H9 (cell line): ENCODE measurements around the gene SAFB. TPM values are rescaled to one million over a fixed set of nuclear protein-coding genes. Genes with fewer than 3 reads are reported as not detected.

Experiments
- DNase-seq: peaks from one replicate; pipeline ENCODE4 v3.0.0-alpha.2; 2017
- H2AFZ ChIP-seq: one replicate; pipeline ENCODE4 v1.6.1; 2013; ENCODE audit warnings: mild to moderate bottlenecking, low read length, control low read depth, moderate library complexity
- H2AK5ac ChIP-seq: 2 replicates; pipeline ENCODE4 v1.6.1; 2013; ENCODE audit warnings: low read length, control low read depth, mixed read lengths; ENCODE audit not compliant: insufficient read length
- H2BK120ac ChIP-seq: one replicate; pipeline ENCODE4 v1.6.1; 2013; ENCODE audit warnings: low read depth, mild to moderate bottlenecking, low read length, control low read depth, inconsistent platforms; ENCODE audit not compliant: poor library complexity, severe bottlenecking
- H2BK12ac ChIP-seq: 2 replicates; pipeline ENCODE4 v1.6.1; 2013; ENCODE audit warnings: low read length, control low read depth, mixed read lengths, low read depth; ENCODE audit not compliant: insufficient read length
- H2BK15ac ChIP-seq: 2 replicates; pipeline ENCODE4 v1.6.1; 2013; ENCODE audit warnings: low read depth, low read length, control low read depth
- H2BK20ac ChIP-seq: one replicate; pipeline ENCODE4 v1.6.1; 2013; ENCODE audit warnings: low read depth, mild to moderate bottlenecking, low read length, control low read depth, inconsistent platforms; ENCODE audit not compliant: poor library complexity, severe bottlenecking
- H2BK5ac ChIP-seq: 2 replicates; pipeline ENCODE4 v1.6.1; 2013; ENCODE audit warnings: low read length, control low read depth, mixed read lengths; ENCODE audit not compliant: insufficient read length
- H3K14ac ChIP-seq: 2 replicates; pipeline ENCODE4 v1.6.1; 2013; ENCODE audit warnings: low read length, control low read depth; ENCODE audit not compliant: insufficient read depth
- H3K18ac ChIP-seq: 2 replicates; pipeline ENCODE4 v1.6.1; 2013; ENCODE audit warnings: low read depth, mild to moderate bottlenecking, mixed read lengths, low read length, control low read depth; ENCODE audit not compliant: insufficient read length
- H3K23ac ChIP-seq: 2 replicates; pipeline ENCODE4 v1.6.1; 2013; ENCODE audit warnings: low read length, control low read depth, mixed read lengths, low read depth; ENCODE audit not compliant: insufficient read length
- H3K23me2 ChIP-seq: 2 replicates; pipeline ENCODE4 v1.6.1; 2013; ENCODE audit warnings: low read depth, mild to moderate bottlenecking, mixed read lengths, low read length, control low read depth; ENCODE audit not compliant: insufficient read length, poor library complexity, severe bottlenecking
- H3K27ac ChIP-seq: 2 replicates; pipeline ENCODE4 v1.5.1; 2013; ENCODE audit warnings: low read length, control low read depth, mixed read lengths, low read depth; ENCODE audit not compliant: insufficient read length
- H3K27me3 ChIP-seq: 2 replicates; pipeline ENCODE4 v1.6.1; 2013; ENCODE audit warnings: low read length, control low read depth, inconsistent platforms; ENCODE audit not compliant: insufficient read depth
- H3K4ac ChIP-seq: 2 replicates; pipeline ENCODE4 v1.6.1; 2013; ENCODE audit warnings: low read depth, mild to moderate bottlenecking, control low read depth, inconsistent platforms, low read length, moderate library complexity
- H3K4me1 ChIP-seq: 2 replicates; pipeline ENCODE4 v1.6.1; 2013; ENCODE audit warnings: low read length, control low read depth, inconsistent platforms; ENCODE audit not compliant: insufficient read depth
- H3K4me2 ChIP-seq: 2 replicates; pipeline ENCODE4 v1.6.1; 2013; ENCODE audit warnings: low read length, control low read depth, mixed read lengths; ENCODE audit not compliant: insufficient read length, insufficient read depth
- H3K56ac ChIP-seq: 2 replicates; pipeline ENCODE4 v1.6.1; 2013; ENCODE audit warnings: low read depth, mild to moderate bottlenecking, mixed read lengths, low read length, control low read depth; ENCODE audit not compliant: insufficient read length
- H3K79me1 ChIP-seq: 2 replicates; pipeline ENCODE4 v1.6.1; 2013; ENCODE audit warnings: low read depth, mild to moderate bottlenecking, moderate library complexity, low read length, control low read depth, inconsistent platforms; ENCODE audit not compliant: insufficient read depth, poor library complexity, severe bottlenecking
- H3K79me2 ChIP-seq: 2 replicates; pipeline ENCODE4 v1.6.1; 2013; ENCODE audit warnings: low read length, control low read depth, inconsistent platforms; ENCODE audit not compliant: insufficient read depth
- H3K9ac ChIP-seq: 2 replicates; pipeline ENCODE4 v1.6.1; 2013; ENCODE audit warnings: low read length, control low read depth, mixed read lengths; ENCODE audit not compliant: insufficient read length; ENCODE audit errors: extremely low read depth
- H3K9me3 ChIP-seq: one replicate; pipeline ENCODE4 v1.6.1; 2013; ENCODE audit warnings: low read depth, low read length, inconsistent platforms; ENCODE audit not compliant: control insufficient read depth
- H3T11ph ChIP-seq: one replicate; pipeline ENCODE4 v1.6.1; 2013; ENCODE audit warnings: mild to moderate bottlenecking, low read length, control low read depth, inconsistent platforms
- H4K20me1 ChIP-seq: one replicate; pipeline ENCODE4 v1.6.1; 2013; ENCODE audit not compliant: control insufficient read depth, insufficient read length, insufficient read depth
- H4K5ac ChIP-seq: 2 replicates; pipeline ENCODE4 v1.6.1; 2013; ENCODE audit warnings: low read depth, mild to moderate bottlenecking, mixed read lengths, low read length, control low read depth; ENCODE audit not compliant: insufficient read length
- H4K8ac ChIP-seq: replicated peaks from 2 replicates; pipeline ENCODE4 v1.6.1; 2013; ENCODE audit warnings: low read length, control low read depth, mixed read lengths, low read depth; ENCODE audit not compliant: insufficient read length
- H4K91ac ChIP-seq: 2 replicates; pipeline ENCODE4 v1.6.1; 2013; ENCODE audit warnings: low read depth, mild to moderate bottlenecking, moderate library complexity, mixed read lengths, low read length, control low read depth; ENCODE audit not compliant: insufficient read length
- H3K27ac Mint-ChIP-seq, 3 experiments: 2 replicates in 2 of 3; 3 replicates in 1 of 3; pipeline ENCODE4 v1.8.0; 2020 to 2021; ENCODE audit warnings: mixed read lengths in 3 of 3, mild to moderate bottlenecking in 1 of 3, moderate library complexity in 1 of 3
- H3K27me3 Mint-ChIP-seq: 2 replicates; pipeline ENCODE4 v1.8.0; 2021; ENCODE audit warnings: low read depth, mild to moderate bottlenecking, moderate library complexity, mixed read lengths
- H3K36me3 Mint-ChIP-seq, 3 experiments: 2 replicates in 2 of 3; 3 replicates in 1 of 3; pipeline ENCODE4 v1.8.0; 2020 to 2021; ENCODE audit warnings: low read depth in 3 of 3, mixed read lengths in 3 of 3; ENCODE audit not compliant: insufficient read depth in 1 of 3
- H3K4me1 Mint-ChIP-seq, 2 experiments: 2 replicates each; pipeline ENCODE4 v1.8.0; 2020; ENCODE audit warnings: mixed read lengths in 2 of 2
- H3K4me3 Mint-ChIP-seq, 2 experiments: 2 replicates in 1 of 2; 3 replicates in 1 of 2; pipeline ENCODE4 v1.8.0; 2020 to 2021; ENCODE audit warnings: mild to moderate bottlenecking in 2 of 2, mixed read lengths in 2 of 2, moderate library complexity in 1 of 2
- H3K9me3 Mint-ChIP-seq, 2 experiments: 2 replicates in 1 of 2; 3 replicates in 1 of 2; pipeline ENCODE4 v1.8.0; 2020; ENCODE audit warnings: mild to moderate bottlenecking in 2 of 2, mixed read lengths in 2 of 2, moderate library complexity in 1 of 2
- WGBS: extraction: QIAGEN DNeasy Blood & Tissue Kit; methylation state at CpG from one replicate; pipeline ENCODE4 v1.1.7; 2013; ENCODE audit warnings: missing lambda C conversion rate, low lambda C conversion rate, mixed read lengths; ENCODE audit not compliant: insufficient read length; ENCODE audit errors: extremely low coverage; 5-methylcytosine and 5-hydroxymethylcytosine counted together
- total RNA-seq: library from RNA; stranded (reverse); gene quantifications from 2 replicates; pipeline ENCODE4 v1.2.1, GENCODE V29; 2021
- TF ChIP-seq, protein P1 (sequence below): fragments of 200-600 bp; sonication (generic); conservative IDR thresholded peaks from 3 replicates; pipeline ENCODE4 v1.8.0; 2021; ENCODE audit warnings: antibody characterized with exemption, mild to moderate bottlenecking

SAFB gene
- total RNA-seq, 1 experiment from 2014 or later, result 110 TPM

DNA sequence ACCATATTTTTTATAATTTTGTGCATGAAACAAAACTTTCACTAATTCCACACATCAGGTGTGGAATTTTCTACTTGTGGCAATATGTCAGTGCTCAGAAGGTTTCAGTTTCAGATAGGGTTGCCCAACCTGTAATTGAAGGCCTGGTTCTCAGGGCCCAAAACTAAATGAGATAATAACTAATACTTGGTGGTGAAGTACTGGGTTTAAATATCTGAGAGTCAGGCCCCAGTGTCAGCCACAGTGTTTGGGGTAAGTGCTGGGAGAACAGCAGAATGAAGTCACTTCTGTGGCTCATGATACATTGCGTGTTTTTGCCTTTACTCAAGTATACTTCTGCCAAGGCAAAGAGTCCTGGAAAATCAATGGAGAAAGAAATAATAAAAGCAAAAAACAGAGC lies 5.6 kb downstream of the SAFB start:
- no peak overlapping the region for H4K5ac ChIP-seq

More for the DNA sequence above, 5.6 kb downstream of the SAFB start:
- Mint-ChIP-seq H3K9me3 (no peaks in the 10 kb centered on the region), H3K27ac (no peak overlapping the region), H3K4me3 (no peak overlapping the region), H3K4me1 (peaks cover 27 to 31% of the 10 kb centered on the region in 2 experiments), H3K27me3 (no peaks in the 10 kb centered on the region), H3K36me3 (peaks cover 33 to 81% (median 64%) of the 10 kb centered on the region in 3 experiments)
- H3K9ac ChIP-seq, result no peak overlapping the region
- H3T11ph ChIP-seq, result no peak overlapping the region
- H2BK5ac ChIP-seq, result no peak overlapping the region
- no peak overlapping the region for H3K14ac ChIP-seq
- no peak for DNase-seq
- H2AK5ac ChIP-seq, result no peak overlapping the region
- no peak overlapping the region for H2BK120ac ChIP-seq
- WGBS, result no CpG with 5 or more reads among the region's 1 CpG
- H3K27ac ChIP-seq, result no peak overlapping the region
- H3K9me3 ChIP-seq, result no peaks in the 10 kb centered on the region
- H4K20me1 ChIP-seq, result no peaks in the 10 kb centered on the region
- H3K27me3 ChIP-seq, result no peaks in the 10 kb centered on the region
- H4K8ac ChIP-seq, result no peak overlapping the region
- peaks cover 29% of the 10 kb centered on the region for H3K79me1 ChIP-seq
- H3K4ac ChIP-seq, result no peak overlapping the region
- H4K91ac ChIP-seq, result no peak overlapping the region
- H2BK15ac ChIP-seq, result no peak overlapping the region
- TF ChIP-seq, protein P1, sequence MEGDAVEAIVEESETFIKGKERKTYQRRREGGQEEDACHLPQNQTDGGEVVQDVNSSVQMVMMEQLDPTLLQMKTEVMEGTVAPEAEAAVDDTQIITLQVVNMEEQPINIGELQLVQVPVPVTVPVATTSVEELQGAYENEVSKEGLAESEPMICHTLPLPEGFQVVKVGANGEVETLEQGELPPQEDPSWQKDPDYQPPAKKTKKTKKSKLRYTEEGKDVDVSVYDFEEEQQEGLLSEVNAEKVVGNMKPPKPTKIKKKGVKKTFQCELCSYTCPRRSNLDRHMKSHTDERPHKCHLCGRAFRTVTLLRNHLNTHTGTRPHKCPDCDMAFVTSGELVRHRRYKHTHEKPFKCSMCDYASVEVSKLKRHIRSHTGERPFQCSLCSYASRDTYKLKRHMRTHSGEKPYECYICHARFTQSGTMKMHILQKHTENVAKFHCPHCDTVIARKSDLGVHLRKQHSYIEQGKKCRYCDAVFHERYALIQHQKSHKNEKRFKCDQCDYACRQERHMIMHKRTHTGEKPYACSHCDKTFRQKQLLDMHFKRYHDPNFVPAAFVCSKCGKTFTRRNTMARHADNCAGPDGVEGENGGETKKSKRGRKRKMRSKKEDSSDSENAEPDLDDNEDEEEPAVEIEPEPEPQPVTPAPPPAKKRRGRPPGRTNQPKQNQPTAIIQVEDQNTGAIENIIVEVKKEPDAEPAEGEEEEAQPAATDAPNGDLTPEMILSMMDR, result no peak
- H3K23me2 ChIP-seq, result peaks cover 9% of the 10 kb centered on the region
- H2BK12ac ChIP-seq, result no peak overlapping the region
- no peak overlapping the region for H3K4me2 ChIP-seq
- H3K56ac ChIP-seq, result no peak overlapping the region
- H2AFZ ChIP-seq, result no peak overlapping the region
- no peak overlapping the region for H2BK20ac ChIP-seq
- H3K23ac ChIP-seq, result no peak overlapping the region
- no peak overlapping the region for H3K18ac ChIP-seq
- peaks cover 75% of the 10 kb centered on the region for H3K79me2 ChIP-seq
- H3K4me1 ChIP-seq, result no peaks in the 10 kb centered on the region
